ENCODE data around the gene ROBO4. TPM values are rescaled to one million over a fixed set of nuclear protein-coding genes. Genes with fewer than 3 reads are reported as not detected.

ROBO4 gene
- total and polyA plus RNA-seq, 9 of the 15 experiments (the other 6 are each of a cell fraction or from before 2014, with no cell fraction given), result not detected

GRCh38 chr11:124843616-124843910, 54.1 kb downstream of the ROBO4 start (continued):
- no peak for TF ChIP-seq ZNF511 (CRISPR knock-in tag; IDR thresholded peaks at IDR 0.05)

DNA sequence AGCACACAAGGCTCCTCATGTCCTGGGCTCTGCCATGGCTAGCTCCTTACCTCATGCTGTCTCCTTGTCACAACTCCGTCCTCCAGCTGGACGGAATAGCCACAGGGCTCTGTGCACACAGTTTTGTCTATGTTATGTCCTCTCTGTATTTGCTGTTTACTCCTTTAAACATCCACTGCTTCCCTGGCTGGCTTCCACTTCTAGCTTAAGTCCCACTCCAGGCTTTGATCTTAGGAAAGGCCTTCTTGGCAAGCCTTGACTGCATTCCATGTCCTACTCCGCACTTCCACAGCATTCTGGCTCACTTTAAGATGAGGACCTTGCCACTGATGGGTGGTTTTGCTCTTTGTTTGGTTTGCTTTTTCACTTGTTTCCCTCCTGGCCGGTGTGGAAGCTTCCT, 55.4 kb downstream of the ROBO4 start:
- FAIRE-seq (no peak), DNase-seq (ENCODE audit: extremely low read depth in 1 of 4, low spot score in 3 of 4) (no peak), ATAC-seq (no peak)
- H3K4me3 ChIP-seq, result no peak overlapping the region
- ChIA-PET CTCF (ENCODE audit: low intra/inter-chr PET ratio) (no interaction called here), POLR2A (interaction anchor here (0.7 kb wide), 1 partner anchor 370 kb away, joined by 3 read pairs; no protein-coding TSS in a partner anchor)
- intact Hi-C loops (cut with micrococcal nuclease), result no loop called here
- H3K36me3 ChIP-seq (ENCODE audit: control insufficient read depth, insufficient read depth, low read length), result no peaks in the 10 kb centered on the region
- H3K4me2 ChIP-seq (ENCODE audit: insufficient read depth, low read length), result no peak overlapping the region
- H3K4me1 ChIP-seq (replicated peaks in 1 of 2; ENCODE audit: control insufficient read depth in 2 of 2, insufficient read depth in 2 of 2, low read length in 2 of 2), result peaks cover 3 to 16% of the 10 kb centered on the region in 2 experiments; a peak in 3 of 5 replicates
- no peak overlapping the region for H2AFZ ChIP-seq (ENCODE audit: low read depth, low read length)
- in situ Hi-C loops (cut with MboI), result loop anchor here (25.0 kb wide), 1 partner anchor 430 kb away; the partner anchor contains the start of gene OR8B4
- no peaks in the 10 kb centered on the region for H3K9me1 ChIP-seq (ENCODE audit: control insufficient read depth, insufficient read depth, low read length)
- TF ChIP-seq, protein P1, sequence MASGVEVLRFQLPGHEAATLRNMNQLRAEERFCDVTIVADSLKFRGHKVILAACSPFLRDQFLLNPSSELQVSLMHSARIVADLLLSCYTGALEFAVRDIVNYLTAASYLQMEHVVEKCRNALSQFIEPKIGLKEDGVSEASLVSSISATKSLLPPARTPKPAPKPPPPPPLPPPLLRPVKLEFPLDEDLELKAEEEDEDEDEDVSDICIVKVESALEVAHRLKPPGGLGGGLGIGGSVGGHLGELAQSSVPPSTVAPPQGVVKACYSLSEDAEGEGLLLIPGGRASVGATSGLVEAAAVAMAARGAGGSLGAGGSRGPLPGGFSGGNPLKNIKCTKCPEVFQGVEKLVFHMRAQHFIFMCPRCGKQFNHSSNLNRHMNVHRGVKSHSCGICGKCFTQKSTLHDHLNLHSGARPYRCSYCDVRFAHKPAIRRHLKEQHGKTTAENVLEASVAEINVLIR (CRISPR knock-in tag; IDR thresholded peaks at IDR 0.05), result no peak
- TF ChIP-seq ZNF77 (CRISPR knock-in tag; IDR thresholded peaks at IDR 0.05) (no peak), TAF1 (IDR thresholded peaks at IDR 0.05; ENCODE audit: control insufficient read depth, extremely low read depth, insufficient read depth, low read length, severe bottlenecking) (no peak), NFATC3 (IDR thresholded peaks at IDR 0.05) (no peak), CHD4 (IDR thresholded peaks at IDR 0.05; ENCODE audit: insufficient read depth, insufficient replicate concordance, low read depth, low read length, poor library complexity, severe bottlenecking) (no peak)
- H3K27ac ChIP-seq (ENCODE audit: extremely low read depth, low read depth, low read length), result no peak overlapping the region
- no TSS peak for BruUV-seq (replicated peaks)
- H3K9me3 ChIP-seq (replicated peaks; ENCODE audit: control insufficient read depth, insufficient read depth, low read depth, low read length), result no peaks in the 10 kb centered on the region
- no peak overlapping the region for H3K9ac ChIP-seq (ENCODE audit: insufficient read depth in 1 of 2, low read depth in 2 of 2, low read length in 2 of 2)
- H4K20me1 ChIP-seq (replicated peaks; ENCODE audit: control insufficient read depth, insufficient read depth, low read length), result 0 out of 2 replicates have a peak, but pooled peaks cover 6% of the 10 kb centered on the region
- no peaks in the 10 kb centered on the region for H3K79me2 ChIP-seq (ENCODE audit: control insufficient read depth, insufficient read depth, low read length)
- 2% methylated on average over 3 of the region's 4 CpGs for WGBS (ENCODE audit: insufficient coverage, low coverage, missing lambda C conversion rate)
- peaks cover 70 to 80% of the 10 kb centered on the region in 2 experiments for H3K27me3 ChIP-seq (ENCODE audit: control insufficient read depth in 2 of 2, insufficient read depth in 2 of 2, low read length in 2 of 2)

Measured in K562 (cell line).